Measurements from ENCODE around the gene FPR2. TPM values are rescaled to one million over a fixed set of nuclear protein-coding genes. Genes with fewer than 3 reads are reported as not detected.

FPR2 gene
- total and polyA plus RNA-seq, 10 of the 15 experiments (the other 5 are each of a cell fraction or from before 2014, with no cell fraction given), result not detected

DNA sequence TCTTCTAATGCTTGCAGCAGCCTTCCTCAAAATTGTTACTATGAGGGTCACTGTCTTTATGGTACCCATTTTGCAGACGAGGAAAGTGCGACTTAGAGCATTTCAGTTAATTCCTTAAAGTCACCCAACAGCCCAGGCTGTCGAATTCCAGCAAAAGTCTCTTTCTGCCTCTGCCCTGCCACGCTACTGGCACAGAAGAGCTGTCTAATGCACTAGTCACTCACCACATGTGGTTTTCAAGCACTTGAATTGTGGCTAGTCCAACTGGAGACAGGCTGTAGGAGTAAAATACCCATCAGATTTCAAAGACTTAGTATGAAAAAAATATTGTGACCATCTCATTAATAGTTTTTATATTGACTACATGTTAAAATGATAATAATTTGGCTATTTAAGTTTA, 11.0 kb upstream of the FPR2 start (continued):
- TF ChIP-seq PAX8 (IDR thresholded peaks at IDR 0.05), result no peak

DNA sequence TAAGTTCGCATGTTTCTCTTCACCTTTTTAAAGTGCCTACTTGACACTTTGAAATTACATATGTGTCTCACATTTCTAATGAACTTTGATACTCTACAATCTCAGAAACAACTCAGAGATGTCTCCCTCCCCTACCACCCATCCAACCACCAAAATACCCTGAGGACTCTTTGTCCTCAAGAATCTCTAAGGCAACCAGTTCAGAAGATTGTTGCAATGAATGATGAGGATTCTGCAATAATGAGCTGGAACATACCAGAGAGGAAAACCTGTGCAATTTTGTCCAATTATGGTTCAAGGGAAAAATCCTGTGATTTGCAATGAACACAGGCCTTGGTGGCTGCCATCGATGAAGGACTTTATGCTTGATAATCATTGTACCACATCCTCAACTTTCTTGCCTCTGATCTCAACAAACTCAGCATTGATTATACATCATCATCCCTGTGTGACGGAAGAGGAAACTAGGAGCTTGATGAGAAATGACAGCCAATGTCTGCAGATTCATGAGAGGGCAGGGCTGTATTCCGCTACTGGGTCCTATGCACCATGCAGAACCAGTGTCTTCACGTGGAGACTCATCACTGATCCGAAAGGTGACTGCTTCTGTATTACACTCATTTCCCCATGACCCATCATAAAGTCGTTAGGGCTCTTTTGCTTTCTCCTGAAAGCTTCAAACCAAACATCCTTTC, 10.4 kb upstream of the FPR2 start:
- H3K4me3 ChIP-seq, result no peak overlapping the region
- no TSS peak for BruUV-seq (replicated peaks)

DNA sequence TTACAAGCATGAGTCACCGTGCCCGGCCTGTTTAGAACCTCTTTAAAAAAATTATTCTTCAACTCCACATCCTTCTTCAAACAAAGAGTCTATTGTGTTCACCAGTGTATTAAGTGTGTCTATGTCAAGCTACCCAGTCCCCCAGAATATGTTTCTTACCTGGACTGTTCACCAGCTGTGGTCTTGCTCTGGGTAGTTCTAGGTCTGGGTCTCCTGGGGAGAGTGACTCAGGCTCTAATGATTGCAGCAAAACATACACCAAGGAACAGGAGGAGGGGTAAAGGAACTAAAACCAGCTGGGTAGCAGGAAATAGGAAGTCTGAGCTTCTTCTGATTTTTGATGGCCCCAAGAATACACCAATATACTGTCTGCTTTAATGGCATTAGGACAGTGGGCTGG, 9.3 kb upstream of the FPR2 start, which contains the start of gene FPR1:
TSS of gene FPR1 (minus strand) at position 224 of the 400 bp plus-strand sequence. CDS start 4,884 bp downstream, outside the sequence.
- no peaks in the 10 kb centered on the region; the same call in 2 of the 3 replicates for H3K9me3 ChIP-seq (replicated peaks; ENCODE audit: control insufficient read depth, insufficient read depth, low read length)
- CTCF ChIA-PET, result interaction anchor here (0.7 to 2.3 kb wide), 2 partner anchors 26 to 27 kb away, joined by 3 to 6 read pairs; no protein-coding TSS in a partner anchor
- TF ChIP-seq SIN3A (IDR thresholded peaks at IDR 0.05; ENCODE audit: low read depth, low read length), result no peak
- TF ChIP-seq CREB1 (IDR thresholded peaks at IDR 0.05; ENCODE audit: low read depth), result no peak
- TF ChIP-seq, protein P1, sequence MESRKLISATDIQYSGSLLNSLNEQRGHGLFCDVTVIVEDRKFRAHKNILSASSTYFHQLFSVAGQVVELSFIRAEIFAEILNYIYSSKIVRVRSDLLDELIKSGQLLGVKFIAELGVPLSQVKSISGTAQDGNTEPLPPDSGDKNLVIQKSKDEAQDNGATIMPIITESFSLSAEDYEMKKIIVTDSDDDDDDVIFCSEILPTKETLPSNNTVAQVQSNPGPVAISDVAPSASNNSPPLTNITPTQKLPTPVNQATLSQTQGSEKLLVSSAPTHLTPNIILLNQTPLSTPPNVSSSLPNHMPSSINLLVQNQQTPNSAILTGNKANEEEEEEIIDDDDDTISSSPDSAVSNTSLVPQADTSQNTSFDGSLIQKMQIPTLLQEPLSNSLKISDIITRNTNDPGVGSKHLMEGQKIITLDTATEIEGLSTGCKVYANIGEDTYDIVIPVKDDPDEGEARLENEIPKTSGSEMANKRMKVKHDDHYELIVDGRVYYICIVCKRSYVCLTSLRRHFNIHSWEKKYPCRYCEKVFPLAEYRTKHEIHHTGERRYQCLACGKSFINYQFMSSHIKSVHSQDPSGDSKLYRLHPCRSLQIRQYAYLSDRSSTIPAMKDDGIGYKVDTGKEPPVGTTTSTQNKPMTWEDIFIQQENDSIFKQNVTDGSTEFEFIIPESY (IDR thresholded peaks at IDR 0.05), result no peak
- TF ChIP-seq, protein P2, sequence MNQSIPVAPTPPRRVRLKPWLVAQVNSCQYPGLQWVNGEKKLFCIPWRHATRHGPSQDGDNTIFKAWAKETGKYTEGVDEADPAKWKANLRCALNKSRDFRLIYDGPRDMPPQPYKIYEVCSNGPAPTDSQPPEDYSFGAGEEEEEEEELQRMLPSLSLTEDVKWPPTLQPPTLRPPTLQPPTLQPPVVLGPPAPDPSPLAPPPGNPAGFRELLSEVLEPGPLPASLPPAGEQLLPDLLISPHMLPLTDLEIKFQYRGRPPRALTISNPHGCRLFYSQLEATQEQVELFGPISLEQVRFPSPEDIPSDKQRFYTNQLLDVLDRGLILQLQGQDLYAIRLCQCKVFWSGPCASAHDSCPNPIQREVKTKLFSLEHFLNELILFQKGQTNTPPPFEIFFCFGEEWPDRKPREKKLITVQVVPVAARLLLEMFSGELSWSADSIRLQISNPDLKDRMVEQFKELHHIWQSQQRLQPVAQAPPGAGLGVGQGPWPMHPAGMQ (IDR thresholded peaks at IDR 0.05; ENCODE audit: borderline replicate concordance), result no peak
- no peak for TF ChIP-seq CHD1 (IDR thresholded peaks at IDR 0.05; ENCODE audit: low read depth, low read length)
- no peak for TF ChIP-seq NR2F1 (conservative IDR thresholded peaks at IDR 0.05)
- TF ChIP-seq BACH1 (IDR thresholded peaks at IDR 0.05; ENCODE audit: borderline replicate concordance), result no peak
- TF ChIP-seq ASH2L (IDR thresholded peaks at IDR 0.05; ENCODE audit: borderline replicate concordance, low read depth), result no peak
- DNase-seq (ENCODE audit: low read depth, low spot score) (no peak), ATAC-seq (no peak), FAIRE-seq (no peak)
- BruUV-seq (replicated peaks), result no TSS peak
- RAD21 ChIA-PET (ENCODE audit: unreplicated experiment), result no interaction called here
- 83% methylated on average over 2 of the region's 2 CpGs for WGBS (ENCODE audit: insufficient coverage, insufficient replicate concordance, low lambda C conversion rate, missing lambda C conversion rate)
- POLR2A ChIA-PET, result interaction anchor here (0.5 kb wide), 1 partner anchor 868 kb away, joined by 4 read pairs; no protein-coding TSS in a partner anchor
- H3K4me1 ChIP-seq (ENCODE audit: control insufficient read depth, insufficient read depth, low read length), result no peaks in the 10 kb centered on the region
- no peaks in the 10 kb centered on the region for H3K36me3 ChIP-seq (ENCODE audit: control insufficient read depth in 2 of 2, insufficient read depth in 2 of 2, low read length in 1 of 2)
- no peak within 1 kb of the TSS for H3K4me3 ChIP-seq
- H3K27ac ChIP-seq (ENCODE audit: control insufficient read depth, insufficient read depth), result no peak within 1 kb of the TSS
- no peak within 1 kb of the TSS for H3K4me2 ChIP-seq (ENCODE audit: control insufficient read depth, insufficient read depth)
- no peaks in the 10 kb centered on the region for H3K79me2 ChIP-seq (ENCODE audit: control insufficient read depth, insufficient read depth, low read length)
- in situ Hi-C loops (cut with MboI), result no loop called here
- H4K20me1 ChIP-seq (ENCODE audit: control insufficient read depth, insufficient read depth), result no peaks in the 10 kb centered on the region
- SMC1A ChIA-PET (ENCODE audit: uncharacterized antibody, unreplicated experiment), result no interaction called here
- no peaks in the 10 kb centered on the region for H3K27me3 ChIP-seq (replicated peaks in 1 of 2; ENCODE audit: control insufficient read depth in 2 of 2, insufficient read depth in 2 of 2, low read length in 1 of 2)
- H3K9ac ChIP-seq (ENCODE audit: control insufficient read depth, insufficient read depth, low read length), result no peak within 1 kb of the TSS
- no peak within 1 kb of the TSS for H2AFZ ChIP-seq (ENCODE audit: control insufficient read depth, low read depth, low read length)
- intact Hi-C loops (cut with micrococcal nuclease; ENCODE audit: unreplicated experiment), result no loop called here

More for the DNA sequence above, 10.4 kb upstream of the FPR2 start:
- Histone ChIP-seq H4K20me1 (ENCODE audit: control insufficient read depth, insufficient read depth) (no peaks in the 10 kb centered on the region), H3K9ac (ENCODE audit: control insufficient read depth, insufficient read depth, low read length) (no peak overlapping the region), H3K4me2 (ENCODE audit: control insufficient read depth, insufficient read depth) (no peak overlapping the region), H2AFZ (ENCODE audit: control insufficient read depth, low read depth, low read length) (no peak overlapping the region), H3K27me3 (replicated peaks in 1 of 2; ENCODE audit: control insufficient read depth in 2 of 2, insufficient read depth in 2 of 2, low read length in 1 of 2) (no peaks in the 10 kb centered on the region), H3K36me3 (ENCODE audit: control insufficient read depth in 2 of 2, insufficient read depth in 2 of 2, low read length in 1 of 2) (no peaks in the 10 kb centered on the region), H3K4me1 (ENCODE audit: control insufficient read depth, insufficient read depth, low read length) (no peaks in the 10 kb centered on the region), H3K27ac (ENCODE audit: control insufficient read depth, insufficient read depth) (no peak overlapping the region), H3K79me2 (ENCODE audit: control insufficient read depth, insufficient read depth, low read length) (no peaks in the 10 kb centered on the region), H3K9me3 (replicated peaks; ENCODE audit: control insufficient read depth, insufficient read depth, low read length) (no peaks in the 10 kb centered on the region; the same call in 2 of the 3 replicates)
- ChIA-PET POLR2A (no interaction called here), RAD21 (ENCODE audit: unreplicated experiment) (no interaction called here), SMC1A (ENCODE audit: uncharacterized antibody, unreplicated experiment) (no interaction called here), CTCF (interaction anchor here (2.3 kb wide), 1 partner anchor 27 kb away, joined by 6 read pairs; no protein-coding TSS in a partner anchor)
- DNase-seq (ENCODE audit: low read depth, low spot score), result no peak
- ATAC-seq, result no peak
- no peak for FAIRE-seq
- WGBS (ENCODE audit: insufficient coverage, insufficient replicate concordance, low lambda C conversion rate, missing lambda C conversion rate), result 14% methylated on average over 7 of the region's 7 CpGs
- TF ChIP-seq HCFC1 (IDR thresholded peaks at IDR 0.05; ENCODE audit: low read length) (no peak), SPI1 (IDR thresholded peaks at IDR 0.05; ENCODE audit: borderline replicate concordance, insufficient read depth, low read depth, low read length) (no peak), KAT2A (conservative IDR thresholded peaks at IDR 0.05; ENCODE audit: control insufficient read depth, low read depth, low read length) (no peak), LARP7 (IDR thresholded peaks at IDR 0.05) (no peak)
- intact Hi-C loops (cut with micrococcal nuclease; ENCODE audit: unreplicated experiment), result no loop called here
- in situ Hi-C loops (cut with MboI), result no loop called here

All from GM12878 (cell line).